GM12872 (cell line): ENCODE results near the gene BTG3.

Source experiments
- CTCF ChIP-seq: IDR thresholded peaks from 3 replicates; pipeline ENCODE4 v1.5.1; 2011; ENCODE audit warnings: low read depth, mild to moderate bottlenecking, low read length, moderate library complexity; ENCODE audit not compliant: insufficient read depth

The BTG3 gene

GRCh38 chr21:17554120-17554519, 58.6 kb downstream of the BTG3 start:
- TF ChIP-seq CTCF, result no peak

- no peak for TF ChIP-seq CTCF
Observed at GRCh38 chr21:17552410-17552809, 60.3 kb downstream of the BTG3 start.

GRCh38 chr21:17550671-17551308, 61.9 kb downstream of the BTG3 start:
- TF ChIP-seq CTCF, result no peak

- no peak for TF ChIP-seq CTCF
Observed at GRCh38 chr21:17548262-17548661, 64.4 kb downstream of the BTG3 start.

- TF ChIP-seq CTCF, result no peak
Observed at GRCh38 chr21:17545007-17545406, 67.7 kb downstream of the BTG3 start.
